ENCODE data around the gene TFCP2L1. TPM values are rescaled to one million over a fixed set of nuclear protein-coding genes. Genes with fewer than 3 reads are reported as not detected.

The TFCP2L1 gene
- total and polyA plus RNA-seq, 11 donors, result 0.04 to 1.5 (median 0.17) TPM; not detected in 1

GRCh38 chr2:121220995-121221394 lies 64.0 kb downstream of the TFCP2L1 start:
- no peak overlapping the region for H3K27ac ChIP-seq
- no peaks in the 10 kb centered on the region for H3K9me3 ChIP-seq
- TF ChIP-seq POLR2A (IDR thresholded peaks at IDR 0.05), result no peak
- no peak for TF ChIP-seq CTCF (IDR thresholded peaks at IDR 0.05)
- WGBS, 4 donors, result 73 to 81% (median 74%) methylated on average over 1 of the region's 1 CpG
- no peaks in the 10 kb centered on the region for H3K27me3 ChIP-seq
- ATAC-seq, result no peak
- no peak for DNase-seq
- H3K4me1 ChIP-seq, result no peaks in the 10 kb centered on the region
- intact Hi-C loops (cut with DNase I), result no loop called here
- no peaks in the 10 kb centered on the region for H3K36me3 ChIP-seq
- no peak overlapping the region for H3K4me3 ChIP-seq

GRCh38 chr2:121219866-121220265 lies 65.1 kb downstream of the TFCP2L1 start:
- H3K27me3 ChIP-seq, result no peaks in the 10 kb centered on the region
- WGBS, 4 donors, result 72 to 80% (median 76%) methylated on average over 5 of the region's 5 CpGs

GRCh38 chr2:121218386-121218938 lies 66.5 kb downstream of the TFCP2L1 start:
- H3K4me3 ChIP-seq, result no peak overlapping the region
- no peaks in the 10 kb centered on the region for H3K27me3 ChIP-seq
- no peak for TF ChIP-seq CTCF (IDR thresholded peaks at IDR 0.05)
- TF ChIP-seq POLR2A (IDR thresholded peaks at IDR 0.05), result no peak
- no peak overlapping the region for H3K27ac ChIP-seq
- H3K9me3 ChIP-seq, result no peaks in the 10 kb centered on the region
- intact Hi-C loops (cut with DNase I), result no loop called here
- no peaks in the 10 kb centered on the region for H3K36me3 ChIP-seq
- ATAC-seq (no peak), DNase-seq (no peak)
- 80 to 89% (median 85%) methylated on average over 8 of the region's 8 CpGs for WGBS, 4 donors
- no peaks in the 10 kb centered on the region for H3K4me1 ChIP-seq

More at GRCh38 chr2:121219866-121220265, 65.1 kb downstream of the TFCP2L1 start:
- Histone ChIP-seq H3K27ac (no peak overlapping the region), H3K4me3 (no peak overlapping the region), H3K4me1 (no peaks in the 10 kb centered on the region), H3K36me3 (no peaks in the 10 kb centered on the region), H3K9me3 (no peaks in the 10 kb centered on the region)
- ATAC-seq, result no peak
- no peak for TF ChIP-seq CTCF (IDR thresholded peaks at IDR 0.05)
- no peak for DNase-seq
- intact Hi-C loops (cut with DNase I), result no loop called here

GRCh38 chr2:121217627-121218026 lies 67.4 kb downstream of the TFCP2L1 start:
- 71 to 83% (median 74%) methylated on average over 6 to 10 of the region's 10 CpGs for WGBS, 4 donors
- Histone ChIP-seq H3K4me3 (no peak overlapping the region), H3K4me1 (no peaks in the 10 kb centered on the region), H3K36me3 (no peaks in the 10 kb centered on the region), H3K9me3 (no peaks in the 10 kb centered on the region), H3K27me3 (no peaks in the 10 kb centered on the region), H3K27ac (no peak overlapping the region)
- no peak for ATAC-seq
- DNase-seq, result no peak
- no peak for TF ChIP-seq CTCF (IDR thresholded peaks at IDR 0.05)
- no peak for TF ChIP-seq POLR2A (IDR thresholded peaks at IDR 0.05)
- intact Hi-C loops (cut with DNase I), result no loop called here
